ENCODE data around the gene KIAA1671. TPM values are rescaled to one million over a fixed set of nuclear protein-coding genes. Genes with fewer than 3 reads are reported as not detected.
A peak's percentile ranks its signal among the peaks of the same experiment; 100 is the strongest.

KIAA1671 gene
- total RNA-seq, 1 donor, result 0.54 TPM

GRCh38 chr22:25109878-25110595, 157.5 kb downstream of the KIAA1671 start:
- DNase-seq (ENCODE audit: low read depth in 2 of 3, low spot score in 2 of 3), result no peak

- DNase-seq (ENCODE audit: low read depth in 2 of 3, low spot score in 2 of 3), result no peak
Measured at GRCh38 chr22:25110596-25110845, 158.0 kb downstream of the KIAA1671 start.

- peak; percentile 21 to 79 (median 73) for DNase-seq (ENCODE audit: low read depth in 2 of 3, low spot score in 2 of 3)
Measured at GRCh38 chr22:25110846-25111578, 158.5 kb downstream of the KIAA1671 start.

DNA sequence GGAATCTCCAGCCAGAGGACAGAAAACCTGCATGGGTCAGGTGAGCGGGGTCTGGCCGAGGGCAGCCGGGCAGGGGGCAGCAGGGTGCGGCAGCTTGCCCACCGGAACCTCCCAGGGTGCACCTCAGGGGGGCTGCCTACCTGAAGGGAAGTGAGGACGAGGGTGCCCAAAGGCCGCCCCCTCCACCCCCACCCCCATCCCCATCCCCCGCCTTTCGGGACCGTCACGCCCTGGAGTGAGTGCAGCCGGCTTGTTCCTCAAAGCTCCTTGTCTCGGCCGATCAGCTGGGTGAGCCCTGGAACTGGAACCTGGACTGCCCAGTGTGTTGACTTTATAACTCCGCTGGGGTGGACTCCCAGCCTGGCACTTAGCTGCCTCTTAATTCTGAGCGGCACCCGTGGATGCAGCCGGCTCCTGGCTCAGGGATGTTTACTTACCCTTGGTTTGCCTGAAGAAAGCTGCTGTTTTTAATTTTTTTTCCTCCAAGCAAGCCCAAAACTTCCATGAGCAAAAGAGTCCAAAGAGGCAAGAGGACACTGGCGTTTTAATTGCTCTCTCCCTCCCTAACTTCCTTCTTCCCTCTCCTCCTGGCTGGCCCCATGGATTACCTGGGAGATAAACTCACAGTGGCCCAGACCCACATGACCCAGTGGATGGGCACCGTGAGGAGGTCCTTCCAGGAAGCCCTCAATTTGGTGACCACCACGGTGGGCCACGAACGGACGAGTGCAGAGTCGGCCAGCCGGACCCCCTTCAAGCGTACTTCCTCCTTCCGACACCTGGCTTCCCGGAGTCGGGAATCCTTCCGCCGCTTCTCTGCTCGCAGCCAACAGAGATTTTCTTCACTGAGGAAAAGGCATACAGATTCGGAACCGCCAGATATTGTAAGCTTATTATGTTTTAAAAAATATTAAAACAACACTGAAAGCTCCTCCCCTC, 159.3 kb downstream of the KIAA1671 start:
- DNase-seq (ENCODE audit: low read depth in 2 of 3, low spot score in 2 of 3), result peak in 2 of 3 donors; percentile 24 to 40

DNA sequence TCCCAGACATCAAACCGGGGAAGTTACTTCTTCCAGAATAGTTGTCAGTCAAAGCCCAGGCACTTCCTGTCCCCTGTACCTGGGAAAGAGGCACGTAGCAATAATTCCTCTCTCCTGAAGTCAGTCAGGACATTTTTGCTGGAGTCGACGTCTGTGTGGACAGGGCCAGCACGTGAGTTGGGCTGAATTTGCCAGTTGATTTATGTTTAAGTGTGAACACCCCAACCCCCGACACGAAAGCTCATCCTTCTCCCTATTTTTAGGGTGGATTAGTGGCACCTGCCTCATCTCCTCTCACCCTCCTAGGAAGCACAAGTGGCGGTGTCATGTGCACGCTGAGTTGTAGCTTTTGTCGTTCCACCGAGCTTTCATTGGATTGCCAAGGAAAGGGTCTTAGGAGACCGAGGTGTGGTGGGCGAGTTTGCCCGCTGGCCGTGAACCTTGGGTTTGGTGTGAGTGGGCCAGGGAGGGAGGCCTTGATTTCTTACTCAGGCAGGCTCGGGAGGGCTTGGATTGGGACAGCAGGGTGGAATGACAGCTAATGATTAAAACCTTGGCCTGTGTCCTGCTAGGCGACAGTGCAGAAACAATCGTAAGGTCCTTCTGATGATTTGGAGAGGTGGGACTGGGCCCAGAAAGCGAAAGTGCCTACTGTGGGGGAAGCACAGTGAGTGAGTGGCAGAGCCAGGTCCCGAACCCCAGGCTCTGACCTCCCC, 160.2 kb downstream of the KIAA1671 start:
- DNase-seq (ENCODE audit: low read depth in 2 of 3, low spot score in 2 of 3), result no peak

- no peak for DNase-seq (ENCODE audit: low read depth in 2 of 3, low spot score in 2 of 3)
Measured at GRCh38 chr22:25113316-25113721, 160.8 kb downstream of the KIAA1671 start.

- DNase-seq (ENCODE audit: low read depth in 2 of 3, low spot score in 2 of 3), result no peak
Measured at GRCh38 chr22:25114369-25115362, 162.2 kb downstream of the KIAA1671 start.

GRCh38 chr22:25119609-25120008, 167.1 kb downstream of the KIAA1671 start:
- DNase-seq (ENCODE audit: low read depth in 2 of 3, low spot score in 2 of 3), result no peak

DNA sequence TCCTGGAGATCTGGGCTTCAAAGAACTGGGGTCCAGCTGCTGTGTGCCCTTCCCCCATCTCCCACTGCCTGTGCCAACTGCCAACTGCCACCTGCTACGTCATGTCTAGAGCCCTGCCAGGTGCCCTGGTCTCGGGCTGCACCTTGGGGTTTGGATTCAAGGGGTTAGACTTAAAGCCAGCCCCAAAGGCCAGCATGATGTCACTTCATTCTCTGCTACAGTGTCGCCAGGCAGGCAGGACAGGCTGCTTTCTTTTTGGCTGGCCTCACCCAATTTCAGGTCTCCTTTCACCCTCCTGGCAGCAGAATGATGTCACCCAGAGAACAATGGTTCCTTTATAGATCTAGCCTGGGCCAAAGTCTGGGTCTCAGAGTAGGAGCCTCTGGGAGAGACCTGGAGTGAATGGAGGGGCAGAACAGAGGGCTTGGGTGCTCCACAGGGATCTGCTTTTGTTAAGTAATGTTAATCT, 167.6 kb downstream of the KIAA1671 start:
- peak in 1 of 3 donors; percentile 13 for DNase-seq (ENCODE audit: low read depth in 2 of 3, low spot score in 2 of 3)

- no peak for DNase-seq (ENCODE audit: low read depth in 2 of 3, low spot score in 2 of 3)
Measured at GRCh38 chr22:25120761-25121212, 168.3 kb downstream of the KIAA1671 start.

DNA sequence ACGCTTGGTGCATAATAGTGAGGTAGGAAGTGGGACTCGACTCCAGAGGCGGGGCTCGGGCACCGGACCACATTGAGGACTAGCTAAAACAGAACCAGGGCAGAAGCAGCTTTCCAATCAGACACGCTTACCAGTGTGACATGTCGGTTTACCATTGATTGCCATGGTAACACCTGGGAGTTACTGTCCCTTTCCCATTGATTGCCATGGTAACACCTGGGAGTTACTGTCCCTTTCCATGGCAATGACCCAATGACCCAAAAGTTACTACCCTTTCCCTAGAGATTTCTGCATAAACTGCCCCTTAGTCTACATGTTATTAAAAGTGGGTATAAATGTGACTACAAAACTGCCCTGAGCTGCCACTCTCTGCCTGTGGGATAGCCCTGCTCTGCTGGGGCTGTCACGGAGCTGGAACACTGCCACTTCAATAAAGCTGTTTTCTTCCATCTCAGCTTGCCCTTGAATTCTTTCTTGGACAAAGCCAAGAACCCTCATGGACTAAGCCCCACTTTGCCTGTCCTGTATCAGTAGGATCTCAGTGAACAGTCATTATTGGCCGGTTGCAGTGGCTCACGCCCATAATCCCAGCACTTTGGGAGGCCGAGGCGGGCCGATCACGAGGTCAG, 169.7 kb downstream of the KIAA1671 start:
- no peak for DNase-seq (ENCODE audit: low read depth in 2 of 3, low spot score in 2 of 3)

- DNase-seq (ENCODE audit: low read depth in 2 of 3, low spot score in 2 of 3), result no peak
Measured at GRCh38 chr22:25123677-25124076, 171.2 kb downstream of the KIAA1671 start.

DNA sequence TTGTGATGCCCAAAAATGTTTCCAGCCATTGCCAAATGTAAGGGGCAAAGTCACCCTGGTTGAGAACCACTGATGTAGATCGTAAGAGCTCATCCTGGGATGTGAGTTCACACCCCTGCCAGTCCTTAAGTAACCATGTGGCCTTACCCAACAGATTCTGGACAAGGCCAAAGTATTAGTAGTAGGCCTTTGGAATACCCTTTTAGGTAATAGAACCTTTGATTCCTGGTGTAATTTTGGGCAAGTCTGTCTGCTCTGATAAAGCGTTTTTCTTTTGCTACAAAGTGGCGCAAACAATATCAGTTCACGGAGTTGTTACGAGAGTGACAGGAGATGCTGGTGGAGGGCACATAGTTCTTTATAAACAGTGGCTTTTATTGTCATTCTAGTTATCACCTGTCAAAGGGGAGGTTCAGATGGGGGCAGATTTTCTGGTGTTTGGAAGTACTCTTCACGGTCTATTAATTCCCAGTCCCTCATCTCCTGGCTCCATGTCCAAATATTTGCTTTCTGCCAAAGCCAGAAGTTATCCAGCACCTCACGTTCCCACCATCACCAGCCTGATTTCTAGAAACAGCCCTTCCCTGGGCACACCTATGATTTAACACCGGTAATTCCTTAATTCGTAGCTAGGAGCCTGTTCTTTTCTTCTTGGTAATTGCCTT, 173.3 kb downstream of the KIAA1671 start:
- no peak for DNase-seq (ENCODE audit: low read depth in 2 of 3, low spot score in 2 of 3)

GRCh38 chr22:25126510-25126909, 174.0 kb downstream of the KIAA1671 start:
- DNase-seq (ENCODE audit: low read depth in 2 of 3, low spot score in 2 of 3), result no peak

DNA sequence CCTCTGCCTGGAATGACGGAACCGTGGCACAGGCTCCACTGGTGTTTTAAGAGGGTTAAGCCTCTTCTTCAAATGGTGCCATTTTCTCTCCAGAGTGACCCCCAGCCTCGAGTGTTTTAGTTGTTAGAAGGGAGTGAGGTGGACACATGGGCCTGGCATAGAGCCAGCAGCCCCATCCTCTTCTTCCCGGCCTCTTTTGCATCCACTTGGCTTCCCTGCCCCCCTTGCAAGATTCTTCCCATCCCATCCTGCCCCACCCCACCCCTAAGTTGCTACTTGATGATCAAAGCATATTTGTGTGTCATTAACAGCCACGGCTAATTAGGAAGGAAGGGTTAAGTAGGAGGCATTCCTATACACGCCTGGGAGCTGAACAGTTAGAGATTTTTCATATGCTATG, 174.8 kb downstream of the KIAA1671 start:
- DNase-seq (ENCODE audit: low read depth in 2 of 3, low spot score in 2 of 3), result no peak

- no peak for DNase-seq (ENCODE audit: low read depth in 2 of 3, low spot score in 2 of 3)
Measured at GRCh38 chr22:25130462-25130861, 177.9 kb downstream of the KIAA1671 start.

DNA sequence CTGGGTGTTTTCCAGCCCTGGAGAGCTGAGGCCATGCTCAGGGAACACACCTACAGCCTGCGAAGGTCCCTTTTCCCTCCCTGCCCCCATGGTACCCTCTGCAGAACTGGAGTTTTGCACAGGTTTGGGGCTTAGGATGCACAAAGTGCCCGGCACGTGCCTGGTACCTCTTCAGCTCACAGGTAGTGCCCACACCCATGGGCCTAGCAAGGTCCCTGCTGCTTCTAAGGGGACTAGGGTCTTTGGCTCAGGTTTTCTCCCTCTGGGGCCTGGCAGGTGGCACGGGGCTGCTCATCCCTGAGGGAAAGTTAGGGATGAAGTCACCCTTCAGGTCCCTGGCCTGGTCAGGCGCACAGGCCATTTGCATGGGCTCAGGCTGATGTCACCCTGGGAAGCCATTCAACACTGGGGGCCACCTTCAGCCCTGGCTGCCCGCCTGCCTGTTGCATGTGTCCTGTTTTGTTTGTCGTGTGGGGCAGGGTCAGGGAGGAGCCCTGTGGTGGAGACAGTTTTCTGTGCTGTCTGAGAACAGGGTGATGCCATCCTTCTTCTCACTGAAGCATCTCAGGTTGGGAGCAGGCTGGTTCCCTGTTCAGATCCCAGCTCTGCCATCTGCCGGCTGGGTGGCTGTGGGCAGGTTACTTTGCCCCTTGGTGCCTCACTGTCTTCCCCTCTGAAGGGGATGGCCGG, 178.8 kb downstream of the KIAA1671 start:
- no peak for DNase-seq (ENCODE audit: low read depth in 2 of 3, low spot score in 2 of 3)

- DNase-seq (ENCODE audit: low read depth in 2 of 3, low spot score in 2 of 3), result no peak
Measured at GRCh38 chr22:25134028-25134427, 181.5 kb downstream of the KIAA1671 start.

Data from hematopoietic multipotent progenitor cell (in vitro differentiated cells).